Activated CD8-positive, alpha-beta memory T cell treated with anti-CD3 and anti-CD28 coated beads for 1 hour (primary cell): ENCODE data around the gene BEST2.
"Not testable (repeated sequence)": the region's sequence is repeated elsewhere in the genome, so short reads cannot be mapped to it uniquely, and the experiment has no call there.

Experiments used
- DNase-seq, 2 donors: peaks; one replicate each; pipeline ENCODE4 v3.0.0-alpha.2; 2020; ENCODE audit warnings: low read depth in 1 of 2; ENCODE audit errors: extremely low read depth in 1 of 2

Gene BEST2

GRCh38 chr19:12751635-12752034 lies at the start of gene BEST2:
BEST2 (plus strand) TSS chr19:12751791; CDS start chr19:12752593, 802 bp downstream.
- no peak for DNase-seq

DNA sequence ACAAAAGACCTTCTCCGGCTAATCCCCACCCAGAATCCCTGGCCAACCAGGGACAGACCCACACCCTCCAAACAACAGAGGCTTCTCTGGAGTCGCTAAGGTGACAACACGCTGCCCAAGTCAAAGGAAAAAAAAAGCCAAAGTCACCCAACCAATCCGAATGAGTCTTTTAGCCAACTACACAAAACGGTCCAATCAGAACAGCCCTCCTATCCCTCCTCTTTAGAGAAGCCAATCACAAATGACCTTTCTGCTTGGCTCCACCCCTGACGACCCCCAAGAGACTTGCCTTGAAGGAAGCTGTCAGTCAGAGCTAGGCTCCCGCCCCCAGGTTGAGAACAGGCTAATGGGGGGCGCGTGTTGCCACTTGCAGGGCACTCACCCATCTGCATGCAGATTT lies 48.5 kb upstream of the BEST2 start:
- DNase-seq = no peak

GRCh38 chr19:12705169-12705568 lies 46.4 kb upstream of the BEST2 start:
- DNase-seq = no peak

DNA sequence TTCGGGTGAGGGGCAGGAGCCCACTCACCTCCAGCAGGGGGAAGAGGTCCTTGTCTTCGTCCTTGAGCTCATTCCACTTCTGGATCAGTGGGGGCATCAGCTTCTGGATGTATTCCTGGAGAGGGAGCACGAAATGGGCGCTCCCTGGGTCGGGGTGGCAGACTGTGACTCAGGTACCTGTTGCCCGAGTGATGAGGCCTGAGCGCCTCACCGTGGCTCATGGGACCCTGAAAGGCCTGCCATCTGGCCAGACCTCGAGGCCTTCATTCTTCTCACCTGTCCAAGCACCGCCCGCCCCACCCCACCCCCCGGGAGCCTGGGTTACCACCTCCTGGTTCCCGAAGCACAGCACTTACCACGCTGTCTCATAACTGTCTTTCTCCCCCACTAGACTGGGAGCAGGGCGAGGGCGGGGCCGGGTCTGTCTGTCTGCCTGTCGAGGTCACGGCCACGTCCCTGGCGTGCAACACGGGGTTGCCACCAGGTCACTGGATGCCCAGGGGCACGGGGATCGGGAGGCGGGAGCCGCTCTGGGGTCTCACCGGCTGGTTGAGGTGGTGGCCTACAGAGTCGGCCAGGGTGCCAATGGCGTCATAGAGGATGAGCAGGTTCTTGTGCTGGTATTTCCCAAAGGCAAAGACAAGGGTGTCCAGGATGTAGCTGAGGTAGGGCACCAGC lies 45.8 kb upstream of the BEST2 start:
- DNase-seq = no peak

DNA sequence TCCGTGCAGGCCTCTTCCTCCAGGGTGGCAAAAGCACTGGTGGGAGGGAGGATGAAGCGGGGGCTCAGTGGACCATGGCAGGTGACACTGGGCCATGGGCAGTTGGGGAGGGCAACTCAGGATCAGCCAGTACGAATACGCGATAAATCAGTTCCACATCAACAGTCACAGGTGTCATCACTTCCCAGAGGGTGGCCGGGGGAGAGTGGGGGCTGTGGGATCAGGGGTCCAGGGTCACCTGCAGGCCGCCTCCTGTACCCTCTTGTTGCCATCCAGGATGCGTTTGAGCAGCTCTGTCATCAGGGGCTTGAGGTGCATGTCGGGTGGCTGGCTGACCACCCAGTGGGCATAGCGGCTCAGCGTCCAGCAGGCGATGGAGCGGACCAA lies 45.3 kb upstream of the BEST2 start:
- DNase-seq = no peak

DNA sequence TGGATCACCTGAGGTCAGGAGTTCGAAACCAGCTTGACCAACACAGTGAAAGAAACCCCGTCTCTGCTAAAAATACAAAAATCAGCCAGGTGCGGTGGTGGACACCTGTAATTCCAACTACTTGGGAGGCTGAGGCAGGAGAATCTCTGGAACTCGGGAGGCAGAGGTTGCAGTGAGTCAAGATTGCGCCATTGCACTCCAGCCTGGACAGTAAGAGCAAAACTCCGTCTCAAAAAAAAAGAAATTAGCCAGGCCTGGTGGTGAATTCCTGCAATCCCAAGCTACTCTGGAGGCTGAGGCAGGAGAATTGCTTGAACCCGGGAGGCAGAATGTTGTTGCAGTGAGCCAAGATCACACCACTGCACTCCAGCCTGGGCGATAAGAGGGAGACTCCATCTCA lies 43.0 kb upstream of the BEST2 start:
- DNase-seq = no peak

GRCh38 chr19:12711187-12711586 lies 40.4 kb upstream of the BEST2 start:
- no peak for DNase-seq

DNA sequence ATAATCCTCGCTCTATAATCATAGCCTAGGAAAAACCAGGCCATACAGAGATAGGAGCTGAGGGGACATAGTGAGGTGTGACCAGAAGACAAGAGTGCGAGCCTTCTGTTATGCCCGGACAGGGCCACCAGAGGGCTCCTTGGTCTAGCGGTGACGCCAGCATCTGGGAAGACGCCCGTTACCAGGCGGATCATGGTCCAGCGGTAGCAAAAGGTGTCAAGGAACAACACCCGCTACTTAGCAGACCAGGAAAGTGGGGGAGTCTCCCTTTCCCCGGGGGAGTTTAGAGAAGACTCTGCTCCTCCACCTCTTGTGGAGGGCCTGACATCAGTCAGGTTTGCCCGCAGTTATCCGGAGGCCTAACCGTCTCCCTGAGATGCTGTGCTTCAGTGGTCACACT lies 39.5 kb upstream of the BEST2 start:
- DNase-seq = not testable (repeated sequence)

DNA sequence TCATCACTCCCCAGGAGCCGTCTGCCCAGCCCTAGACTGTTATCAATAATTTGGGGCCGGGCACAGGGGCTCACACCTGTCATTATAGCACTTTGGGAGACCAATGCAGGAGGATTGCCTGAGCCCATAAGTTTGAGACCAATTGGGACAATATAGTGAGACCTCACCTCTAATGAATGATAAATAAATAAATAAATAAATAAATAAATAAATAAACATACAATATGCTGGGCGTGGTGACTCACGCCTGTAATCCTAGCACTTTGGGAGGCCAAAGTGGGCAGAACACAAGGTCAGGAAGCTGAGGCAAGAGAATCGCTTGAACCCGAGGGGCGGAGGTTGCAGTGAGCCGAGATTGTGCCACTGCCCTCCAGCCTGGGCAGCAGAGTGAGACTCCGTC lies 38.3 kb upstream of the BEST2 start:
- DNase-seq = not testable (repeated sequence)

- DNase-seq = no peak
Observed at GRCh38 chr19:12715102-12715501, 36.5 kb upstream of the BEST2 start.

GRCh38 chr19:12715929-12716328 lies 35.7 kb upstream of the BEST2 start:
- no peak for DNase-seq

DNA sequence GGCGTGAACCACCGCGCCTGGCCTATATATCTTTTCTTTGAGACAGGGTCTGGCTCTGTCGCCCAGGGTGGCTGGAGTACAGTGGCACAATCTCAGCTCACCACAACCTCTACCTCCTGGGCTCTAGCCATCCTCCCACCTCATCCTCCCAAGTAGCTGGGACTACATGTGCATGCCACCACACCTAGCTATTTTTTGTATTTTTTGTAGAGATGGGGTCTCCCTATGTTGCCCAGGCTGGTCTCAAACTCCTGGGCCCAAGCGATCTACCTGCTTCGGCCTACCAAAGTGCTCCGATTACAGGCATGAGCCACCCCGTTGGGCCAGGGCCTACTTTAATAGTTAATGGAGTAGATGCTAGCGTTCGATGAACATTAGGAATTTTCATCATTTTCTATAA lies 31.3 kb upstream of the BEST2 start:
- DNase-seq = no peak

DNA sequence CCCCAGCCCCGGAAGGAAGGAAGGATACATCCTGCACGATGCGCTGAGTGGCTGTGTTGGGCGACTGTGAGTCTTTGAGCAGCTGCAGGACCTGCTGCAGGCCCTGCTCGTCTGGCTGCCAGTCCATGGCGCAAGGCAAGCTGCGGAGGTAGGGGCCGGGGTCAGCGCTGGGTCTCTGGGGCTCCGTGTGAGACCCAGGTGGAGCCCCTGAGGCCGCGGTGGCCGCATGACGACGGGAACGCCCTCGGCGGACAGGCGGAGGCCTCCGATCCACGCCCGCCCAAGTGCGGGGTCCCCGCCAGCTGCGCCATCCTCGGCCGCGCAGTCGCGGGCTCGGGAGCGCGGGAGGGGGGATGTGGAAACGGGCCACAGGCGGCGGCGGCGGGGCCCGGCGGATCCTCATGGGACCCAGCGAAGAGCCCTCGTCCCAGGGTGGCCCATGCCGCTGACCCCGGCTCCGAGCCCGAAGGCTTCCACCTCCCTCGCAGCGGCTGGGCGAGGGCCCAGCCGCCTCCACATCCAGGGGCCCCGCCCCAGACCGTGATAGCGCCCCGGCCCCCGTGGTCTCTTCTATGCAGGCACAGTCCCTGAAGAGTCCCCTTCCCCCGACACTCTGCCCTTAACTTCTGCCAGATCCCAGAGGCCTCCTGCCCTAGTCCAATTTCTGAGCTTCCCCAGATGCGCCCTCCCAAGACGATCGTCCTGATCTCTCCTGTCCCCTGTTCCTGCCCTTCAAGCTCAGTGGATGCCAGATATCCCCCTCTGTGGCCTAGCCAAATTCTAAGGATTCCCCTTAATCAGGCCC lies 30.5 kb upstream of the BEST2 start:
- no peak for DNase-seq

- peak in 1 of 2 donors; percentile 33 for DNase-seq
Observed at GRCh38 chr19:12721656-12722565, 29.7 kb upstream of the BEST2 start.

GRCh38 chr19:12722566-12723380 lies 28.8 kb upstream of the BEST2 start:
- DNase-seq = peak; percentile 86 to 89

GRCh38 chr19:12723381-12723640 lies 28.3 kb upstream of the BEST2 start:
- no peak for DNase-seq

DNA sequence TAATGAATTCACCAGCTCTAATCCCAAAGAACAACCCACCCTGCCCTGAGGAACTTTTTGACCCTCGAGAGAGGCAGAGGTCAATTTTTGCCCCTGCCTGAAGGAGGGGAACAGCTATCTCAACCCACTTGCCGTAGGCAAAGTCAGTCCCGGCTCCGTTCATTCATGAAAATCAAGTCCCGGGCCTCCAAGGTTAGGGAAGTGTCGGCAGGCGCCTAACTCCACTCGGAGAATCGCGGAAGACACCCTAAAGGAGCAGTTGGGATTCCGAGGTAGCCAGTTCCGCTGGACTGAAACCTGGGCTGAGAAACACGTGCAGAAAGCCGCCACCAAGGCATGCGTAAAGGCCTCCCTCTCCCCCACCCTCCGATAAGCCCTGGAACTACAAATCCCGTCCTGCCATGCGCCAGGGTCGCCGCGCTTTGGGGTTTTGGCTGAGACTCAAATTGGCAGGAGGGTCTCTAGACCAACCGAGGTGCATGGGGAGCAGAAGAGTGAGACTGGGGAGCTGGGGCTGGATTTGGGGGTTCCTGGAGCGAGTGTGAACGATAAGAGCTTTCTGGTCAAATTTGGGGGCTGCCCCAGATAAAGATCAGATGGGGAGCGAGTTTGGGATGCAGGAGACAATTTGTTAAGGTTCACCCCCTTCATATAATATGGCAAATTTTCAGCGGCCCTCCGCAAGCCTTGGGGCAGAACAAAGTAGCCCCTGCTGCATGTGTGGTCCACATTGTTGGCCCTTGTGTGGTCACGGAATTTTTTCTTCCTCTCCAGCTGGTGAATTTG lies 27.8 kb upstream of the BEST2 start, which contains the start of gene TNPO2:
TSS of gene TNPO2 (minus strand) at position 292 of the 786 bp plus-strand sequence. CDS start 2,955 bp downstream, outside the sequence.
- peak in 1 of 2 donors; percentile 41 for DNase-seq

DNA sequence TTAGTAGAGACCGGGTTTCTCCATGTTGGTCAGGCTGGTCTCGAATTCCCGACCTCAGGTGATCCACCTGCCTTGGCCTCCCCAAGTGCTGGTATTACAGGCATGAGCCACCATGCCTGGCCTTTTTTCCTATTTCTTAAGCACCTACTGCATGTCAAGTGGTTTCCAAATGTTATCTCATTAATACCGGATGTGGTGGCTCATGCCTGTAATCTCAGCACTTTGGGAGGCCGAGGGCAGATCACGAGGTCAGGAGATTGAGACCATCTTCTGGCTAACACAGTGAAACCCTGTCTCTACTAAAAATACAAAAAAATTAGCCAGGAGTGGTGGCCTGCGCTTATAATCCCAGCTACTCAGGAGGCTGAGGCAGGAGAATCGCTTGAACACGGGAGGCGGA lies 26.0 kb upstream of the BEST2 start:
- not testable (repeated sequence) for DNase-seq

GRCh38 chr19:12726988-12727316 lies 24.6 kb upstream of the BEST2 start:
- no peak for DNase-seq
